Measurements from ENCODE around the gene INMT. TPM values are rescaled to one million over a fixed set of nuclear protein-coding genes. Genes with fewer than 3 reads are reported as not detected.

INMT gene
- total and polyA plus RNA-seq, 10 of the 15 experiments (the other 5 are each of a cell fraction or from before 2014, with no cell fraction given), result 0.03 to 0.20 (median 0.10) TPM; not detected in 7

DNA sequence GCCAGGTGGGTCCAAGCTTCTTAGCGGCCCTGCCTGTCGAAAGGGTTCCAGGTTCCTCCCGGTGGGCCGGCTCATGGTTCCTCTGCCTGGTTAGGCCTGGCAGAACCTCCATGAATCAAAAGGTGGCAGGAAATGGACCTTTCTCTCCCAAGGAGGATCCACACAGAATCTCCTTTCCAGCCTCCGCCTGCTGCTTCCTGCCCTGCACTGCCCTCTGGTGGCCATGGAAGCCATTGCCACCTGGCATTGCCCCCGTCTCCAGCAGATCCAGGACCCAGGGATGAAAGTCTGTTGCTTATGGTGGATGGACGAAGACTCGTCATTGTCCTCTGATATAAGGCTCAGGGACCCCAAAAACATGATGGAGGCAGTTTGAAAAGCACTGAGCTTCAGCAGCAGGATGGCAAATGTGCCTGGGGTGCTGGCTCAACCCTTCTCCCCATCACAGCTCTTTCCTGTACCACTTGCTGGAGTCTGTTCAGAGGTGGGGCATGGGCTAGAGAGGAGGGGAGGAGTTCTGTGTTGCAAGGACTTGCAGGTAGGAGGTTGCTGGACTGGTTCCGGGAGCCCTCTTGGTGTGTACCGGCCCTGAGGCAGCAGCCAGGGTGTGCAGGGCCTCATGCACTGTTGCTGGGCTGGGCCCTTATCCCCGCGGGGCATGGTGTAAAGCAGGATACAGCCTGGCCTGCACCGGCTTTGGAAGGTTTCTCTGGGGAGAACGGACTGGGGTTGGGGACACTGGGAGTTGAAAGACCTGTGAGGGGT lies 11.3 kb upstream of the INMT start:
- no peaks in the 10 kb centered on the region; a peak in 2 of 4 replicates for H3K27me3 ChIP-seq (replicated peaks in 1 of 2; ENCODE audit: control insufficient read depth in 2 of 2, insufficient read depth in 2 of 2, low read length in 1 of 2)
- intact Hi-C loops (cut with micrococcal nuclease; ENCODE audit: unreplicated experiment), result loop anchor here (2.0 kb wide), 2 partner anchors 192 to 230 kb away; no protein-coding TSS in a partner anchor
- no peaks in the 10 kb centered on the region for H3K9me3 ChIP-seq (replicated peaks; ENCODE audit: control insufficient read depth, insufficient read depth, low read length)
- in situ Hi-C loops (cut with MboI), result loop anchor here (10.0 kb wide), 1 partner anchor 476 kb away; no protein-coding TSS in a partner anchor
- FAIRE-seq, result peak; percentile 94
- no peaks in the 10 kb centered on the region for H4K20me1 ChIP-seq (ENCODE audit: control insufficient read depth, insufficient read depth)
- 34% methylated on average over 14 of the region's 14 CpGs for WGBS (ENCODE audit: insufficient coverage, insufficient replicate concordance, low lambda C conversion rate, missing lambda C conversion rate)
- no peak overlapping the region for H3K9ac ChIP-seq (ENCODE audit: control insufficient read depth, insufficient read depth, low read length)
- no peaks in the 10 kb centered on the region for H3K36me3 ChIP-seq (ENCODE audit: control insufficient read depth in 2 of 2, insufficient read depth in 2 of 2, low read length in 1 of 2)
- ChIA-PET RAD21 (ENCODE audit: unreplicated experiment) (interaction anchor here (0.7 to 1.9 kb wide), 5 partner anchors 94 to 576 kb away, joined by 3 to 9 read pairs (median 3); no protein-coding TSS in a partner anchor), SMC1A (ENCODE audit: uncharacterized antibody, unreplicated experiment) (interaction anchor here (1.0 to 4.0 kb wide), 9 partner anchors 10 to 466 kb away, joined by 3 to 12 read pairs (median 4); no protein-coding TSS in a partner anchor), POLR2A (no interaction called here), CTCF (interaction anchor here (0.7 to 4.7 kb wide), 26 partner anchors 12 to 1612 kb away, joined by 3 to 38 read pairs (median 3); no protein-coding TSS in a partner anchor)
- no peaks in the 10 kb centered on the region for H3K4me1 ChIP-seq (ENCODE audit: control insufficient read depth, insufficient read depth, low read length)
- H2AFZ ChIP-seq (ENCODE audit: control insufficient read depth, low read depth, low read length), result no peak overlapping the region
- no TSS peak for BruUV-seq (replicated peaks)
- DNase-seq (ENCODE audit: low read depth, low spot score), result no peak
- peak; percentile 90 for ATAC-seq
- no peaks in the 10 kb centered on the region for H3K79me2 ChIP-seq (ENCODE audit: control insufficient read depth, insufficient read depth, low read length)
- H3K4me3 ChIP-seq, result no peak overlapping the region
- H3K4me2 ChIP-seq (ENCODE audit: control insufficient read depth, insufficient read depth), result no peak overlapping the region
- no peak overlapping the region for H3K27ac ChIP-seq (ENCODE audit: control insufficient read depth, insufficient read depth)
- TF ChIP-seq, protein P1, sequence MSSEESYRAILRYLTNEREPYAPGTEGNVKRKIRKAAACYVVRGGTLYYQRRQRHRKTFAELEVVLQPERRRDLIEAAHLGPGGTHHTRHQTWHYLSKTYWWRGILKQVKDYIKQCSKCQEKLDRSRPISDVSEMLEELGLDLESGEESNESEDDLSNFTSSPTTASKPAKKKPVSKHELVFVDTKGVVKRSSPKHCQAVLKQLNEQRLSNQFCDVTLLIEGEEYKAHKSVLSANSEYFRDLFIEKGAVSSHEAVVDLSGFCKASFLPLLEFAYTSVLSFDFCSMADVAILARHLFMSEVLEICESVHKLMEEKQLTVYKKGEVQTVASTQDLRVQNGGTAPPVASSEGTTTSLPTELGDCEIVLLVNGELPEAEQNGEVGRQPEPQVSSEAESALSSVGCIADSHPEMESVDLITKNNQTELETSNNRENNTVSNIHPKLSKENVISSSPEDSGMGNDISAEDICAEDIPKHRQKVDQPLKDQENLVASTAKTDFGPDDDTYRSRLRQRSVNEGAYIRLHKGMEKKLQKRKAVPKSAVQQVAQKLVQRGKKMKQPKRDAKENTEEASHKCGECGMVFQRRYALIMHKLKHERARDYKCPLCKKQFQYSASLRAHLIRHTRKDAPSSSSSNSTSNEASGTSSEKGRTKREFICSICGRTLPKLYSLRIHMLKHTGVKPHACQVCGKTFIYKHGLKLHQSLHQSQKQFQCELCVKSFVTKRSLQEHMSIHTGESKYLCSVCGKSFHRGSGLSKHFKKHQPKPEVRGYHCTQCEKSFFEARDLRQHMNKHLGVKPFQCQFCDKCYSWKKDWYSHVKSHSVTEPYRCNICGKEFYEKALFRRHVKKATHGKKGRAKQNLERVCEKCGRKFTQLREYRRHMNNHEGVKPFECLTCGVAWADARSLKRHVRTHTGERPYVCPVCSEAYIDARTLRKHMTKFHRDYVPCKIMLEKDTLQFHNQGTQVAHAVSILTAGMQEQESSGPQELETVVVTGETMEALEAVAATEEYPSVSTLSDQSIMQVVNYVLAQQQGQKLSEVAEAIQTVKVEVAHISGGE (CRISPR knock-in tag; IDR thresholded peaks at IDR 0.05), result no peak
- TF ChIP-seq RUNX3 (IDR thresholded peaks at IDR 0.05; ENCODE audit: low read length) (0 out of 2 replicates have a peak, but pooled peaks have one; percentile 5), TCF3 (IDR thresholded peaks at IDR 0.05; ENCODE audit: borderline replicate concordance, insufficient read depth, low read depth, low read length) (0 out of 2 replicates have a peak, but pooled peaks have one; percentile 61), STAT3 (IDR thresholded peaks at IDR 0.05; ENCODE audit: low read depth, low read length) (no peak), EED (IDR thresholded peaks at IDR 0.05; ENCODE audit: low read depth) (no peak), CEBPB (IDR thresholded peaks at IDR 0.05; ENCODE audit: borderline replicate concordance in 1 of 2, low read depth in 2 of 2, low read length in 2 of 2) (no peak), RELA (IDR thresholded peaks at IDR 0.05; ENCODE audit: borderline replicate concordance, partially characterized antibody) (no peak), KDM1A (IDR thresholded peaks at IDR 0.05; ENCODE audit: borderline replicate concordance) (no peak), LARP7 (IDR thresholded peaks at IDR 0.05) (no peak), MTA2 (IDR thresholded peaks at IDR 0.05; ENCODE audit: low read depth) (no peak), RFX5 (IDR thresholded peaks at IDR 0.05; ENCODE audit: low read depth, low read length) (no peak), KAT2A (conservative IDR thresholded peaks at IDR 0.05; ENCODE audit: control insufficient read depth, low read depth, low read length) (no peak)
- TF ChIP-seq, protein P2, sequence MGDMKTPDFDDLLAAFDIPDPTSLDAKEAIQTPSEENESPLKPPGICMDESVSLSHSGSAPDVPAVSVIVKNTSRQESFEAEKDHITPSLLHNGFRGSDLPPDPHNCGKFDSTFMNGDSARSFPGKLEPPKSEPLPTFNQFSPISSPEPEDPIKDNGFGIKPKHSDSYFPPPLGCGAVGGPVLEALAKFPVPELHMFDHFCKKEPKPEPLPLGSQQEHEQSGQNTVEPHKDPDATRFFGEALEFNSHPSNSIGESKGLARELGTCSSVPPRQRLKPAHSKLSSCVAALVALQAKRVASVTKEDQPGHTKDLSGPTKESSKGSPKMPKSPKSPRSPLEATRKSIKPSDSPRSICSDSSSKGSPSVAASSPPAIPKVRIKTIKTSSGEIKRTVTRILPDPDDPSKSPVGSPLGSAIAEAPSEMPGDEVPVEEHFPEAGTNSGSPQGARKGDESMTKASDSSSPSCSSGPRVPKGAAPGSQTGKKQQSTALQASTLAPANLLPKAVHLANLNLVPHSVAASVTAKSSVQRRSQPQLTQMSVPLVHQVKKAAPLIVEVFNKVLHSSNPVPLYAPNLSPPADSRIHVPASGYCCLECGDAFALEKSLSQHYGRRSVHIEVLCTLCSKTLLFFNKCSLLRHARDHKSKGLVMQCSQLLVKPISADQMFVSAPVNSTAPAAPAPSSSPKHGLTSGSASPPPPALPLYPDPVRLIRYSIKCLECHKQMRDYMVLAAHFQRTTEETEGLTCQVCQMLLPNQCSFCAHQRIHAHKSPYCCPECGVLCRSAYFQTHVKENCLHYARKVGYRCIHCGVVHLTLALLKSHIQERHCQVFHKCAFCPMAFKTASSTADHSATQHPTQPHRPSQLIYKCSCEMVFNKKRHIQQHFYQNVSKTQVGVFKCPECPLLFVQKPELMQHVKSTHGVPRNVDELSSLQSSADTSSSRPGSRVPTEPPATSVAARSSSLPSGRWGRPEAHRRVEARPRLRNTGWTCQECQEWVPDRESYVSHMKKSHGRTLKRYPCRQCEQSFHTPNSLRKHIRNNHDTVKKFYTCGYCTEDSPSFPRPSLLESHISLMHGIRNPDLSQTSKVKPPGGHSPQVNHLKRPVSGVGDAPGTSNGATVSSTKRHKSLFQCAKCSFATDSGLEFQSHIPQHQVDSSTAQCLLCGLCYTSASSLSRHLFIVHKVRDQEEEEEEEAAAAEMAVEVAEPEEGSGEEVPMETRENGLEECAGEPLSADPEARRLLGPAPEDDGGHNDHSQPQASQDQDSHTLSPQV (IDR thresholded peaks at IDR 0.05), result no peak
- TF ChIP-seq, protein P3, sequence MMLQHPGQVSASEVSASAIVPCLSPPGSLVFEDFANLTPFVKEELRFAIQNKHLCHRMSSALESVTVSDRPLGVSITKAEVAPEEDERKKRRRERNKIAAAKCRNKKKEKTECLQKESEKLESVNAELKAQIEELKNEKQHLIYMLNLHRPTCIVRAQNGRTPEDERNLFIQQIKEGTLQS (IDR thresholded peaks at IDR 0.05; ENCODE audit: borderline replicate concordance, extremely low read depth, low read depth, low read length), result no peak
